Calu3 (cell line): ENCODE measurements around the gene CLASP2. TPM values are rescaled to one million over a fixed set of nuclear protein-coding genes. Genes with fewer than 3 reads are reported as not detected.
"Not testable (repeated sequence)": the region's sequence is repeated elsewhere in the genome, so short reads cannot be mapped to it uniquely, and the experiment has no call there.

Source experiments
- BruUV-seq: library from RNA; stranded (reverse); fragments of 400-500 nt; replicated peaks from 2 replicates; lab custom pipeline; 2021; lab: Mats Ljungman, UMichigan
- CTCF ChIA-PET: fragments of 300-600 bp; sonication (Branson Sonifier 250); formaldehyde crosslinking; loops from one replicate; lab custom pipeline; 2022; ENCODE audit warnings: antibody characterized with exemption; lab: Charles Lee
- DNase-seq: peaks from one replicate; pipeline ENCODE4 v3.0.0; 2022
- H3K27ac Mint-ChIP-seq: one replicate; pipeline ENCODE4 v1.8.0; 2022; ENCODE audit warnings: mixed read lengths; ENCODE audit not compliant: unreplicated experiment
- H3K27me3 Mint-ChIP-seq: one replicate; pipeline ENCODE4 v1.8.0; 2022; ENCODE audit warnings: mixed read lengths; ENCODE audit not compliant: unreplicated experiment
- H3K36me3 Mint-ChIP-seq: one replicate; pipeline ENCODE4 v1.8.0; 2022; ENCODE audit warnings: mild to moderate bottlenecking, moderate library complexity, mixed read lengths; ENCODE audit not compliant: insufficient read depth, unreplicated experiment
- H3K4me1 Mint-ChIP-seq: one replicate; pipeline ENCODE4 v1.8.0; 2022; ENCODE audit warnings: mild to moderate bottlenecking, low read depth, mixed read lengths; ENCODE audit not compliant: unreplicated experiment
- H3K4me3 Mint-ChIP-seq: one replicate; pipeline ENCODE4 v1.8.0; 2022; ENCODE audit warnings: mild to moderate bottlenecking, low read depth, moderate library complexity, mixed read lengths; ENCODE audit not compliant: unreplicated experiment
- H3K9me3 Mint-ChIP-seq: one replicate; pipeline ENCODE4 v1.8.0; 2022; ENCODE audit warnings: low read depth, mixed read lengths; ENCODE audit not compliant: unreplicated experiment
- intact Hi-C: fragments of 100-400 bp; cut with micrococcal nuclease; formaldehyde crosslinking; loops from one replicate; pipeline ENCODE4 v1.10.0; 2022; ENCODE audit not compliant: unreplicated experiment
- total RNA-seq: library from RNA; stranded (reverse); gene quantifications from 2 replicates; pipeline ENCODE4 v1.2.3, GENCODE V29; 2022
- TF ChIP-seq, protein P1 (sequence below): fragments of 200-600 bp; IDR thresholded peaks from one replicate; pipeline ENCODE4 v1.8.0; 2022; ENCODE audit warnings: antibody characterized with exemption; ENCODE audit not compliant: unreplicated experiment

CLASP2 gene
- total RNA-seq, 1 experiment from 2014 or later: 56.4 TPM

DNA sequence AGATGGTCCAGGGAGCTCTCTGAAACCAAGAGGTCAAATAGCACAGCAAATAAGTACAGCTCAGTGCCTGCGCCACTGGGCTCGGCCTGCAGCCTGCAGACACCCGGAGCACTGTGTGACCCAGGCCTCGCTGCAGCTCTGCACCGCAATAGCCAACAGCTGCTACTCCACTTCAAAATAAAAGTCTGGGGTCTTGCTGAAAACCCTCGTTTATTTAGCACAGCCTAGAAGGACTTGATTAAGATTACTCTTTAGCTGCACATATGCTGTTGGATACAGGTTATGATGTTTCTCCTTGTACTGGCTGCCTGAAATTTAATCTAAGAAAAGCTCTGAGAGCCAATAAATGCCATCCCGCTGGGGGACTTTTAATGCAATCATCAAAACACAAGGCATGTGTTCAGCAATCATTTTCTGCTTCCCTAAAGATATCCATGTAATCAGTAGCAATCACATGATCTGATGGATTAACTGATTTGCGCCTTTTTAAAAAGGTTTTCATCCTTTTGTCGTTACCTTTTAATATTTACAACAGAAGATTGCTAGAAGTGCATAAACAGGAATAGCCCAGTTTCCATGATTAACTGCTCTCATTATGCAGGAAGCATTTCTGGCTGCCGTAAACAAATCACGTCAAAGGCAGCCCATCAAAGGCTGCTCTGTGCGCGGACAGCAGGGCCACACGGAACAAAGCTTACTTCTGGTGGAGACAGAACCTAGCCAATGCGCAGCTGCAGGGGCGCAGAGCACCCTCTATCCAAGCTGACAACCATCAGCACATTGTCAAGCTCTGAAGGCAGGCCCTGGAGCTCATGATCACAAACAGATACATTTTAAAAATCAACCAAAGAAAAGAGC, 58.8 kb downstream of the CLASP2 start:
- CTCF ChIA-PET: interaction anchor here (0.6 to 1.6 kb wide), 2 partner anchors 52 to 128 kb away, joined by 3 to 9 read pairs; no protein-coding TSS in a partner anchor
- H3K36me3 Mint-ChIP-seq: no peaks in the 10 kb centered on the region
- peaks cover 19% of the 10 kb centered on the region for H3K4me1 Mint-ChIP-seq
- peak overlapping the region; percentile 8 for H3K27ac Mint-ChIP-seq
- no TSS peak for BruUV-seq
- H3K27me3 Mint-ChIP-seq: no peaks in the 10 kb centered on the region
- DNase-seq: peak; percentile 42
- TF ChIP-seq, protein P1, sequence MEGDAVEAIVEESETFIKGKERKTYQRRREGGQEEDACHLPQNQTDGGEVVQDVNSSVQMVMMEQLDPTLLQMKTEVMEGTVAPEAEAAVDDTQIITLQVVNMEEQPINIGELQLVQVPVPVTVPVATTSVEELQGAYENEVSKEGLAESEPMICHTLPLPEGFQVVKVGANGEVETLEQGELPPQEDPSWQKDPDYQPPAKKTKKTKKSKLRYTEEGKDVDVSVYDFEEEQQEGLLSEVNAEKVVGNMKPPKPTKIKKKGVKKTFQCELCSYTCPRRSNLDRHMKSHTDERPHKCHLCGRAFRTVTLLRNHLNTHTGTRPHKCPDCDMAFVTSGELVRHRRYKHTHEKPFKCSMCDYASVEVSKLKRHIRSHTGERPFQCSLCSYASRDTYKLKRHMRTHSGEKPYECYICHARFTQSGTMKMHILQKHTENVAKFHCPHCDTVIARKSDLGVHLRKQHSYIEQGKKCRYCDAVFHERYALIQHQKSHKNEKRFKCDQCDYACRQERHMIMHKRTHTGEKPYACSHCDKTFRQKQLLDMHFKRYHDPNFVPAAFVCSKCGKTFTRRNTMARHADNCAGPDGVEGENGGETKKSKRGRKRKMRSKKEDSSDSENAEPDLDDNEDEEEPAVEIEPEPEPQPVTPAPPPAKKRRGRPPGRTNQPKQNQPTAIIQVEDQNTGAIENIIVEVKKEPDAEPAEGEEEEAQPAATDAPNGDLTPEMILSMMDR: no peak
- intact Hi-C loops: loop anchor here (5.0 kb wide), 1 partner anchor 58 kb away; the partner anchor contains the start of gene CLASP2
- H3K4me3 Mint-ChIP-seq: peak overlapping the region; percentile 44
- no peaks in the 10 kb centered on the region for H3K9me3 Mint-ChIP-seq

DNA sequence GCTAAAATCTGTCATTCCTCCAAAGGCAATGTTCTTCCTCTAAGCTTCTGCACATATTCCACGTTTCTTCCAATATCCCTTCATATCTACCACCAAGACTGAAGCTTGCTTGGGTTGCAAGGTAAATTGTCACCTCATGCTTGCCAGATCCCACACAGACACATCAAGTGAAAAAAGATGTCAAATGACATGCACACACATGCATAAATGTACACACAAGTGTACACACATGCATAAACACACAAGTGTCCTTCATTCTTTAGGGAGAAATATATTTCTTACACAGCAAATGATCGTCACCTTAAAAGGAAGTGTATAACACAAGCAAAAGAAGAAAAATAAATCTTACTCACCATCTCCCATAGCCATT, 59.4 kb downstream of the CLASP2 start:
- CTCF ChIA-PET: interaction anchor here (1.6 kb wide), 1 partner anchor 129 kb away, joined by 9 read pairs; no protein-coding TSS in a partner anchor
- peaks cover 18% of the 10 kb centered on the region for H3K4me1 Mint-ChIP-seq
- intact Hi-C loops: loop anchor here (5.0 kb wide), 1 partner anchor 59 kb away; the partner anchor contains the start of gene CLASP2
- no peak for DNase-seq
- no peaks in the 10 kb centered on the region for H3K36me3 Mint-ChIP-seq
- BruUV-seq: no TSS peak
- TF ChIP-seq, protein P1: no peak
- peak overlapping the region; percentile 44 for H3K4me3 Mint-ChIP-seq
- no peaks in the 10 kb centered on the region for H3K27me3 Mint-ChIP-seq
- H3K27ac Mint-ChIP-seq: peak overlapping the region; percentile 8
- H3K9me3 Mint-ChIP-seq: no peaks in the 10 kb centered on the region

DNA sequence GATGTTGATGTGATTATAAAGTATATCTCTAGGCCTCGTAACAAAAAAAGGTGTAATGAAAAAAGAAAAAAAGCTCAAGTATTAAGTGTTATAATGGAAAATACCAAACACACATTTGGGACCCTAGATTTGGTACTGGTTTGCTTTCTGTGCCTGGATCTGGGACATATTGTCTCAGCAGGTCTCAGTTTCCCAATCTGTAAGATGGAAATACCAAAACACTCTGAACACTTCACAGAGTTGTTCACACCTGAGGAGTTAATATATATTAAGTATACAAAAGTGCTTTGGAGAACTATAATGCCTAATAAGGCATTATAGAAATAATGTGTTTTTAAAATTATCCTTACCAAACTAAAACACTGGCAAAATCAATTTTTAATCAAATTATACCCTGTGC, 60.0 kb downstream of the CLASP2 start:
- Mint-ChIP-seq H3K27ac (no peak overlapping the region), H3K4me3 (no peak overlapping the region), H3K27me3 (no peaks in the 10 kb centered on the region), H3K9me3 (no peaks in the 10 kb centered on the region), H3K4me1 (peaks cover 18% of the 10 kb centered on the region), H3K36me3 (no peaks in the 10 kb centered on the region)
- CTCF ChIA-PET: no interaction called here
- TF ChIP-seq, protein P1: no peak
- intact Hi-C loops: loop anchor here (5.0 kb wide), 1 partner anchor 59 kb away; the partner anchor contains the start of gene CLASP2
- DNase-seq: no peak
- no TSS peak for BruUV-seq

DNA sequence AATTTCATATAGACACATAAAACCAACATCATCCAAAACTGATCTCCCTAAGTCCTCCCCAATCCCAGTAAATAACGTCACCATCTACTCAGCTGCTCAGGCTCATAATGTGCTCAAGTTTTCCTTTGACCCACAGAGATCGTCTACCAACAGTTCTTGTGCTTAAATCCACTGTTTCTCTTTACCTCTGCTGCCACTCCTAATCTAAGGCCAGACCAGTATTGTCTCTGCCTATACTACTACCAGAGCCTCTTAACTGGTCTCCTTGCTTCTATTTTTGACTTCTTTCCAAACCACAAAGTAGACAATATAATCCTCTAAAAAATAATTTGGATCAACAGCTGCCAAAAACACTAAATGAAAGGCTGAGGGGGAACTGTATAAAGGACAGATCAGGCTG, 65.3 kb downstream of the CLASP2 start:
- H3K4me1 Mint-ChIP-seq: no peaks in the 10 kb centered on the region
- CTCF ChIA-PET: interaction anchor here (1.2 kb wide), 1 partner anchor 134 kb away, joined by 4 read pairs; no protein-coding TSS in a partner anchor
- TF ChIP-seq, protein P1: no peak
- no peak overlapping the region for H3K4me3 Mint-ChIP-seq
- no peaks in the 10 kb centered on the region for H3K9me3 Mint-ChIP-seq
- no peaks in the 10 kb centered on the region for H3K27me3 Mint-ChIP-seq
- intact Hi-C loops: no loop called here
- no peak for DNase-seq
- no peaks in the 10 kb centered on the region for H3K36me3 Mint-ChIP-seq
- no TSS peak for BruUV-seq
- H3K27ac Mint-ChIP-seq: no peak overlapping the region

DNA sequence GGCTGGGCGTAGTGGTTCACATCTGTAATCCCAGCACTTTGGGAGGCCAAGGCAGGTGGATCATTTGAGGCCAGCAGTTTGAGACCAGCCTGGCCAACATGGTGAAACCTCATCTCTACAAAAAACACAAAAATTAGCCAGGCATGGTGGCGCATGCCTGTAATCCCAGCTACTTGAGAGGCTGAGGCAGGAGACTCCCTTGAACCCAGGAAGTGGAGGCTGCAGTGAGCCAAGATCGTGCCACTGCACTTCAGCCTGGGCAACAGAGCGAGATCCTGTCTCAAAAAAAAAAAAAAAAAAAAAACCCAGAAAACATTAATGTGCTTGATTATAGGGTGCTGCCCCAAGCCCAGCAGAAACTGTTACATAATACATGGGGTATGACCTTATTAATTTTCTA, 67.0 kb downstream of the CLASP2 start:
- H3K9me3 Mint-ChIP-seq, BruUV-seq, H3K36me3 Mint-ChIP-seq, DNase-seq, H3K27me3 Mint-ChIP-seq, H3K4me1 Mint-ChIP-seq, H3K4me3 Mint-ChIP-seq, H3K27ac Mint-ChIP-seq, intact Hi-C loops: not testable (repeated sequence)
- CTCF ChIA-PET: interaction anchor here (0.6 to 0.7 kb wide), 2 partner anchors 9 to 119 kb away, joined by 3 read pairs; no protein-coding TSS in a partner anchor
